Stimulated activated CD4-positive, alpha-beta T cell treated with anti-CD3 and anti-CD28 coated beads, Interleukin-15, amount 100 ng/mL, for 48 hours (primary cell): ENCODE data around the gene ZNF532.
"Not testable (repeated sequence)": the region's sequence is repeated elsewhere in the genome, so short reads cannot be mapped to it uniquely, and the experiment has no call there.

Experiments used
- DNase-seq, 2 donors: peaks; one replicate each; pipeline ENCODE4 v3.0.0-alpha.2; 2020; ENCODE audit warnings: low read depth in 2 of 2

The ZNF532 gene

GRCh38 chr18:58901783-58902182 is 37.1 kb downstream of the ZNF532 start:
- no peak for DNase-seq

GRCh38 chr18:58902961-58903360 is 38.3 kb downstream of the ZNF532 start:
- no peak for DNase-seq

- no peak for DNase-seq
Observed at GRCh38 chr18:58903533-58903932, 38.9 kb downstream of the ZNF532 start.

GRCh38 chr18:58905777-58906428 is 41.2 kb downstream of the ZNF532 start:
- no peak for DNase-seq

GRCh38 chr18:58908006-58908405 is 43.3 kb downstream of the ZNF532 start:
- DNase-seq: no peak

DNA sequence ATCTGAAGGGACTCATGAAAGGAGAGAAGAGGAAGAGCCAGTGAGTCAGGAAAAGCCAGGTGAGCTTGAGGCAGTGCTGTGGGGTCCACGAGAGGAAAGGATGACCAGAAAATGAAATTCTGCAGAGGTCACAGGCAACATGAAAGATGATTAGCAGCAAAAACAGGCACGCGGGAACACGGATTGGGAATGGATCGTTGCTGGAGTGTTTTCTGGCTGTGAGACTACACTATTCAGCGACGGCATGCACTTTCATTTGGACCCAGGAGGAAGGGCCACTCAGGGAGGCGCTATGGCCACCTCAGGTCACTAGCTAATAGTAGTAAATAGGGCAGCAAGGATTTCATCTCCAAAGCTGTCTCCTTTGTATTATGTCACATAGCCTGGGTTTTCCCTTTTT is 44.8 kb downstream of the ZNF532 start:
- no peak for DNase-seq

DNA sequence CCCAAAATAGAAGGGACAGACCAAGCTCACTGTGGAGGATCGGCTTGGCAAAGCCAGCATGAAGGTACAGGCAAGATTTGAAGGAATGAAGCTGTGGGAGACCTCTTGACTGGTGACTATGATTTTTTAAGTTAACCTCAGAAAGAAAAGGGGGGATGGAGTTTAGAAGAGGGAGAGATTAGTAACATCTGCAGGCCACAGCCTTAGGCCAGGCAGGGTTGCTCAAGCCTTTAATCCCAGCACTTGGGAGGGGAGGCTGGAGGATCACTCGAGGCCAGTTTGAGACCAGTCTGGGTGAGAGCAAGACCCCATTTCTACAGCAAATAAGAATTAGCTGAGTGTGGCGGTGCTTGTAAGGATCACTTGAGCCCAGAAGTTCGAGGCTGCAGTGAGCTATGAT is 46.6 kb downstream of the ZNF532 start:
- DNase-seq: no peak

GRCh38 chr18:58911766-58912165 is 47.1 kb downstream of the ZNF532 start:
- DNase-seq: no peak

GRCh38 chr18:58915006-58915799 is 50.5 kb downstream of the ZNF532 start:
- no peak for DNase-seq

DNA sequence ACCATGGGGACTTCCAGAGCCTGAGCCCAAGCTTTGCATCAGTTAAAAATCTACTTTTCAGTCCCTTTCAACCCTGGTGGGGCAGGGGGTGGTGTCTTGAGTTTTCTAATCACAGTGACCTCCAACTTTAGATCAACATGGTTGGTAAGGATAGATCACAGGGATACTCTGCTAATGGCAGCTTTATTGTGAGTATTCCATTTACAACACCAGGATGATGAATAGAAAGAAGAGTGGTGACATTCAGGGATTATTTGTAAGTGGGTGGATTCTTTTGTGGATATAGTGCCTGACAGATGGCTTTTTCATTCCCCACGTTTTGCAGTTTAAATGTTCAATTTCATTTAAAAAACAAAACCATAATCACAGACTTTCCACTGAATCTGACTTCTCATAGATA is 51.3 kb downstream of the ZNF532 start:
- DNase-seq: no peak

DNA sequence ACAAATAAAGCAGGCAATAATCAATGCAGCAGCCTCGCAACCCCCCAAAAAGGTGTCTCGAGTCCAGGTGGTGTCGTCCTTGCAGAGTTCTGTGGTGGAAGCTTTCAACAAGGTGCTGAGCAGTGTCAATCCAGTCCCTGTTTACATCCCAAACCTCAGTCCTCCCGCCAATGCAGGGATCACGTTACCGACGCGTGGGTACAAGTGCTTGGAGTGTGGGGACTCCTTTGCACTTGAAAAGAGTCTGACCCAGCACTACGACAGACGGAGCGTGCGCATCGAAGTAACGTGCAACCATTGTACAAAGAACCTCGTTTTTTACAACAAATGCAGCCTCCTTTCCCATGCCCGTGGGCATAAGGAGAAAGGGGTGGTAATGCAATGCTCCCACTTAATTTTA is 55.3 kb downstream of the ZNF532 start:
- not testable (repeated sequence) for DNase-seq

DNA sequence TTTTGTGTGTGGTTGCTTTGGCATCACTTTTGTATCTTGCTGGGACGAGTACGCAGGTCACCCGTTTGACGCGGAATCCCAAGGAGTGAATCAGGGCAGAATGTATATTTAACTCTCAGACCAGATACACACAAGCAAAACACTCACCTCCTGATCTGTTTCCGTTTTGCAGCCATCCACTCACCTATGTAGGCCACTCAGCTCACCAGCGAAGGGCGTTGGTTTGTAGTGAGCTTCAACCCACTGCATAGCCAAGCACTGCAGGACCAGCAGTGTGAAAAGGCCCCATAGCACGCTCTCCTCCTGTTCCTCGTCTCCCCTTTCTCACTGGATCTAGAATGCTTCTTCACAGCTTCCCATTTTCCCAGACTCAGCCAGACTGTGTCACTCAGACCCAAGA is 58.3 kb downstream of the ZNF532 start:
- no peak for DNase-seq

- no peak for DNase-seq
Observed at GRCh38 chr18:58924473-58924872, 59.8 kb downstream of the ZNF532 start.

DNA sequence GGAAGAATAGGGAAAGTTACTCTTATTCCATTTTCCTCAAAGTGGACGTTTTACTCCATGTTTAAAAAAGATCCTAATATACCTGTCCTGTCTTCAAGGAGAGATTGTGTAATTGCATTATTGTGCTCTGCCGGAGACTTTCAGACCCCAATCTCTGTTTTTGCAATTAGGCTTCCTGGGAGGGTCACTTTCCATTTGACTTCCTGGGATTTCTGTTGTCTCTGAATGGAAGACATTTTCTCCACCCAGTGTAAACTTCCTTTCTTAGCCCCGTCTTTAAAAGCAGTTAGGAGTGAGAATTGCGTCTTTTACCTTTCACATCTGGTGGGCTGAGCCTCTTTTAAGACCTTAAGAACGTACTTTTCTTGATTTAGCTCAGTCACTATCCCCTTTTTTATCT is 63.0 kb downstream of the ZNF532 start:
- no peak for DNase-seq

- DNase-seq: no peak
Observed at GRCh38 chr18:58928386-58928785, 63.7 kb downstream of the ZNF532 start.

- DNase-seq: no peak
Observed at GRCh38 chr18:58929206-58929605, 64.5 kb downstream of the ZNF532 start.

- DNase-seq: no peak
Observed at GRCh38 chr18:58934356-58934755, 69.7 kb downstream of the ZNF532 start.

DNA sequence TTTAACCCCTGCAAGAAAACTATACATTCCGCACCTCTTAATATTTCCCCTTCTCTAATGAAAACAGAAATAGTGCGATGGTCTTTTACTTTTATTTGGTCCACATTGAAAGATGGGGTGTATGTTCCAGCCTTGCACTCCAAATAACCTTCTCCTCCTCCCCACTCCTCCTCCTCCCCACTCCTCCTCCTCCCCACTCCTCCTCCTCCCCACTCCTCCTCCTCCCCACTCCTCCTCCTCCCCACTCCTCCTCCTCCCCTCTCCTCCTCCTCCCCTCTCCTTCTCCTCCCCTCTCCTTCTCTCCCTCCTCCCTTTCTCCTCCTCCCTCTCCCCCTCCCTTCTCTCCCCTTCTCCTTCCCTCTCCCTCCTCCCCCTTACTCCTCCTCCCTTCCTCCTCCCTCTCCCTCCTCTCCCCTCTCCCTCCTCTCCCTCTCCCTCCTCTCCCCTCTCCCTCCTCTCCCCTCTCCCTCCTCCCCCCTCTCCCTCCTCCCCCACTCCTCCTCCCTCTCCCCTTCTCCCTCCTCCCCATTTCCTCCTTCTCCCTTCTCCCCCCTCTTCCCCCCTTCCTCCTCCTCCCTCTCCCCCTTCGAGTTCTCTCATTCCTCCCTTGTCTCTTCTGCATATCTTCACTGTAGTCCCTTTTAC is 70.4 kb downstream of the ZNF532 start:
- DNase-seq: no peak

DNA sequence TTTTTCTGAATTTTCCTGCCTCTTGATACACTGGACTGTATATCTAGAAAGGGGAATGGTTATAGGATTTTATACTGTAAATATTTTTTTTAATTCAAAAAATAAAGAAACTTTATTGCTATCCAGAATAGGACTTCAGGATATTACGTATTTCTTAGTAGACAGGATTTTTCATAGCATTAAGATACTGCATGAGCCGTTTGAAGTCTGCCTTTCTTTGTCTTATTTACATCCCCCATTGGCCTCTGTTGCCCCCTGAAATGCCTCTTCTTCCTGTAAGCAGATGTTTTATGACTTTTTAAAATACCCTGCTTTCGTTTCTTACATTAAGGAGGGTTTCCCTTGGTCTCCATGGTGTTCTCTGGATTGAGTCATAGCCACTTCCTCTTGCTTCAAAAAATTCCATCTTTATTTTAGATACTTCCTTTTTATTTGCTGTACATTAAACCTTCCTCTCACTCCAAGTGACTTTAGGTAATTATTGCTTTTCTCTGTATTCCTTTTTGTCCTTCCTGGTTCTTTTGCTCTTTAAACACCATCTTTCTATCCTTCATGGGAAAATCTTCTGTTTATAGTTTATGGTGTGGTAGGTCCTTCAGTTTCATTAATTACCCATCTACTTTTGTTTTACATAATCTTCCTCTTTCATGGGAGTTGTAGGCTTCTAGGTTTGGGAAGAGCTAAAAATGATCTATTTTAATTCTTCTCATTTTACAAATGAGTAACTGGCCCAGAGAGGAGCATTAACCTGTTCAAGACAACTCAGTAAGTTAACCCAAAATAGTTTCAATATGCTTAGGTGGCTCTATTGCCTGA is 72.6 kb downstream of the ZNF532 start:
- no peak for DNase-seq

DNA sequence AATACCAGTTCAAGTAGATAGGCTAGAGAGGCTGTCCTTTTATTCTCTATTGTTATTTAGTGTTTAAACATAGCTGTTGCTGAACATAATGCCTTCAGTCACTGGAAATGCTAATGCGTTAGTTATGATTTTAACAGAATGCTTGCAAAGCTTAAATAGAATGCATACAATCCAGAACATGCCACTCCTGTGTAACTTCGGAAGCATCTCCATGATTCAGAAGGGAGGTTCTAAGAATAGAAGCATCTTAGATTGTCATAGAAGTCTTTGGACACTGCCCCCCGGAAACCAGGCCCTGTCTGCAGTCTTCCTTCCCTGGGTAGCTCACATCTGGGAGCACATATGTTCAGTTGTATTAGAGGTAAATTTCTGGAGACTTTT is 73.2 kb downstream of the ZNF532 start:
- DNase-seq: no peak

- no peak for DNase-seq
Observed at GRCh38 chr18:58941426-58942099, 76.9 kb downstream of the ZNF532 start.

DNA sequence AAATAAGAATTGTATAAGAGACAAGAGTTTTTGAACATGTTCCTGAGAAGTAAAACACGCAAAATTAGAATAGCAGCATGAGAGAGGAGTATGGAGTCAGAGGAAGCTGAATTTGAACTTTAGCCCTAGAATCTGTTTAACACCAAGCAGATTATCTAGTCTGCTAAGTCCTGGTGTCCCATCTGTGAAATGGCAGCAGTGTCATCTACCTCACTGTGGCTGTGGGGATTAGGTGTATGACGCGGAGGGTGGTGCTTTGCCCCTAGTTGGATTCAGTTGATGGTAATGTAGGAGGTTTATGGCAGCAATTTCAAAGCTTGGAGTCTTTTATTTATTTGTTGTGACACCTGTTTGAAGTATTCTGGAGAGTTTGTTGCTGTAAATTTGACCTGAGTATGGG is 79.2 kb downstream of the ZNF532 start:
- DNase-seq: no peak
